Sigmoid colon (tissue), 7 donors: Measurements from ENCODE around the gene RCHY1. TPM values are rescaled to one million over a fixed set of nuclear protein-coding genes. Genes with fewer than 3 reads are reported as not detected.
"Not testable (repeated sequence)": the region's sequence is repeated elsewhere in the genome, so short reads cannot be mapped to it uniquely, and the experiment has no call there.

ENCODE experiments used
- DNase-seq: peaks from one replicate; pipeline ENCODE4 v3.0.0-alpha.2; 2019
- H3K27ac ChIP-seq, 4 donors: fragments of 200-600 bp; sonication (generic); one replicate each; pipeline ENCODE4 v1.5.1; 2016 to 2019; ENCODE audit warnings: mild to moderate bottlenecking in 1 of 4
- H3K27me3 ChIP-seq, 3 donors: fragments of 200-600 bp; sonication (generic); one replicate each; pipeline ENCODE4 v1.5.1; 2019; ENCODE audit warnings: mild to moderate bottlenecking in 1 of 3
- H3K36me3 ChIP-seq, 4 donors: fragments of 200-600 bp; sonication (generic); one replicate each; pipeline ENCODE4 v1.5.1; 2016 to 2019
- H3K4me1 ChIP-seq, 4 donors: fragments of 200-600 bp; sonication (generic); one replicate each; pipeline ENCODE4 v1.5.1; 2017 to 2019
- H3K4me3 ChIP-seq, 4 donors: fragments of 200-600 bp; sonication (generic); one replicate each; pipeline ENCODE4 v1.5.1; 2017 to 2019; ENCODE audit warnings: mild to moderate bottlenecking in 2 of 4, moderate library complexity in 1 of 4
- H3K9me3 ChIP-seq, 4 donors: fragments of 200-600 bp in 3 of 4; sonication (generic) in 3 of 4; one replicate each; pipeline versions ENCODE4 v1.5.1 to v1.6.1; 2013 to 2019
- CTCF ChIP-seq, 4 experiments: fragments of 450-650 bp in 3 of 4; fragments of 200-600 bp in 1 of 4; IDR thresholded peaks; one replicate each; pipeline ENCODE4 v1.5.1; 2016 to 2019; ENCODE audit warnings: antibody characterized with exemption in 4 of 4, mild to moderate bottlenecking in 3 of 4, moderate library complexity in 2 of 4
- EP300 ChIP-seq, 4 donors: sonication (generic); formaldehyde crosslinking; IDR thresholded peaks; one replicate each; pipeline ENCODE4 v1.6.1; 2017; ENCODE audit warnings: antibody characterized with exemption in 4 of 4
- POLR2A ChIP-seq, 2 donors: fragments of 450-650 bp; IDR thresholded peaks; one replicate each; pipeline ENCODE4 v1.6.1; 2016; ENCODE audit warnings: antibody characterized with exemption in 2 of 2, mild to moderate bottlenecking in 2 of 2, moderate library complexity in 2 of 2
- POLR2AphosphoS5 ChIP-seq, 4 donors: sonication (generic); formaldehyde crosslinking; IDR thresholded peaks; one replicate each; pipeline ENCODE4 v1.6.1; 2017; ENCODE audit warnings: antibody characterized with exemption in 4 of 4
- WGBS, 2 donors: extraction: QIAGEN DNeasy Blood & Tissue Kit; methylation state at CpG; one replicate each; pipeline ENCODE4 v1.1.7; 2013; 5-methylcytosine and 5-hydroxymethylcytosine counted together
- intact Hi-C: fragments of 100-400 bp; cut with DNase I; formaldehyde crosslinking; loops from one replicate; pipeline ENCODE4 v1.15.1; 2023
- polyA plus RNA-seq, 3 donors: library from polyadenylated mRNA; stranded (reverse); fragments of 200-250 nt; gene quantifications; one replicate each; pipeline ENCODE4 v1.2.3, GENCODE V29; 2013
- total RNA-seq, 4 donors: library from RNA; depleted of rRNA; stranded (reverse); fragments of >200 nt; gene quantifications; one replicate each; pipeline ENCODE4 v1.1.0, GENCODE V29; 2016
- donor health status: healthy with polysubstance abuse.
- donor health status: Bipolar disorder and iron deficiency.
- donor health status: healthy.

Gene RCHY1
- total and polyA plus RNA-seq, 7 donors: 19.4 to 41.5 (median 27.1) TPM

GRCh38 chr4:75527482-75527881, 13.3 kb upstream of the RCHY1 start:
- no peak for TF ChIP-seq CTCF (IDR thresholded peaks at IDR 0.05)
- TF ChIP-seq POLR2A (IDR thresholded peaks at IDR 0.05): no peak
- TF ChIP-seq POLR2AphosphoS5 (IDR thresholded peaks at IDR 0.05): no peak
- no peak for TF ChIP-seq EP300 (IDR thresholded peaks at IDR 0.05)
- no peak for DNase-seq
- intact Hi-C loops: no loop called here
- no peak overlapping the region for H3K4me3 ChIP-seq
- no peaks in the 10 kb centered on the region for H3K9me3 ChIP-seq
- H3K27me3 ChIP-seq: no peaks in the 10 kb centered on the region
- H3K27ac ChIP-seq: no peak overlapping the region
- H3K36me3 ChIP-seq: peaks cover 12 to 74% (median 41%) of the 10 kb centered on the region in 4 donors
- H3K4me1 ChIP-seq: no peaks in the 10 kb centered on the region

- peaks cover 8 to 75% (median 32%) of the 10 kb centered on the region in 4 donors for H3K36me3 ChIP-seq
These were observed 11.7 kb upstream of the RCHY1 start for GRCh38 chr4:75525910-75526309.

GRCh38 chr4:75525086-75525485, 10.9 kb upstream of the RCHY1 start:
- intact Hi-C loops: no loop called here
- no peak for DNase-seq
- TF ChIP-seq POLR2AphosphoS5 (IDR thresholded peaks at IDR 0.05) (no peak), EP300 (IDR thresholded peaks at IDR 0.05) (no peak), CTCF (IDR thresholded peaks at IDR 0.05) (no peak), POLR2A (IDR thresholded peaks at IDR 0.05) (no peak)
- peaks cover 8 to 67% (median 29%) of the 10 kb centered on the region in 4 donors for H3K36me3 ChIP-seq
- no peaks in the 10 kb centered on the region for H3K27me3 ChIP-seq
- no peaks in the 10 kb centered on the region for H3K9me3 ChIP-seq
- no peaks in the 10 kb centered on the region for H3K4me1 ChIP-seq
- H3K4me3 ChIP-seq: no peak overlapping the region
- no peak overlapping the region for H3K27ac ChIP-seq
- 95 to 99% methylated on average over 1 of the region's 1 CpG for WGBS, 2 donors

More at GRCh38 chr4:75525910-75526309, 11.7 kb upstream of the RCHY1 start:
- 97 to 100% methylated on average over 1 of the region's 1 CpG for WGBS, 2 donors
- no peaks in the 10 kb centered on the region for H3K4me1 ChIP-seq
- no peak overlapping the region for H3K4me3 ChIP-seq
- TF ChIP-seq POLR2AphosphoS5 (IDR thresholded peaks at IDR 0.05): no peak
- TF ChIP-seq CTCF (IDR thresholded peaks at IDR 0.05): no peak
- TF ChIP-seq EP300 (IDR thresholded peaks at IDR 0.05): no peak
- no peak for TF ChIP-seq POLR2A (IDR thresholded peaks at IDR 0.05)
- DNase-seq: no peak
- H3K27me3 ChIP-seq: no peaks in the 10 kb centered on the region
- H3K27ac ChIP-seq: no peak overlapping the region
- intact Hi-C loops: no loop called here
- no peaks in the 10 kb centered on the region for H3K9me3 ChIP-seq

- 92 to 96% methylated on average over 4 of the region's 7 CpGs for whole genome bisulfite sequencing, 2 donors
- not testable (repeated sequence) for H3K27me3 ChIP-seq, H3K9me3 ChIP-seq, H3K27ac ChIP-seq, H3K4me3 ChIP-seq, DNase-seq
- intact Hi-C loops: loop anchor here (10.0 kb wide), 2 partner anchors 725 to 1555 kb away; partner anchors contain the start of genes BTC and CCNI
- H3K4me1 ChIP-seq: peaks cover 0 to 14% (median 10%) of the 10 kb centered on the region in 4 donors
- H3K36me3 ChIP-seq: peaks cover 0 to 51% (median 9%) of the 10 kb centered on the region in 4 donors
These were observed 5.2 kb upstream of the RCHY1 start for GRCh38 chr4:75519452-75519851.

- Histone ChIP-seq H3K4me1 (peaks cover 0 to 37% (median 33%) of the 10 kb centered on the region in 4 donors), H3K4me3 (no peak overlapping the region), H3K36me3 (peaks cover 0 to 29% (median 5%) of the 10 kb centered on the region in 4 donors), H3K27ac (no peak overlapping the region), H3K27me3 (no peaks in the 10 kb centered on the region), H3K9me3 (no peaks in the 10 kb centered on the region)
- DNase-seq: no peak
- WGBS, 2 donors: 88 to 91% methylated on average over 1 of the region's 1 CpG
- intact Hi-C loops: loop anchor here (10.0 kb wide), 2 partner anchors 721 to 1559 kb away; partner anchors contain the start of genes BTC and CCNI
- TF ChIP-seq EP300 (IDR thresholded peaks at IDR 0.05) (no peak), CTCF (IDR thresholded peaks at IDR 0.05) (no peak), POLR2A (IDR thresholded peaks at IDR 0.05) (no peak), POLR2AphosphoS5 (IDR thresholded peaks at IDR 0.05) (no peak)
These were observed 1.9 kb upstream of the RCHY1 start for GRCh38 chr4:75516144-75516543.
